Ascending aorta (tissue), 2 donors: ENCODE results near the gene RIMS1. TPM values are rescaled to one million over a fixed set of nuclear protein-coding genes. Genes with fewer than 3 reads are reported as not detected.

ENCODE experiments used
- DNase-seq, 2 donors: peaks; one replicate each; pipeline ENCODE4 v3.0.0-alpha.2; 2019; ENCODE audit warnings: low spot score in 2 of 2
- H3K27ac ChIP-seq, 2 donors: fragments of 200-600 bp; sonication (generic); one replicate each; pipeline ENCODE4 v1.5.1; 2016 to 2017; ENCODE audit warnings: mild to moderate bottlenecking in 1 of 2
- H3K27me3 ChIP-seq: fragments of 200-600 bp; sonication (generic); one replicate; pipeline ENCODE4 v1.5.1; 2017
- H3K36me3 ChIP-seq, 2 donors: fragments of 200-600 bp; sonication (generic); one replicate each; pipeline ENCODE4 v1.5.1; 2016
- H3K4me1 ChIP-seq, 2 donors: fragments of 200-600 bp; sonication (generic); one replicate each; pipeline ENCODE4 v1.5.1; 2016 to 2017; ENCODE audit warnings: mild to moderate bottlenecking in 1 of 2
- H3K4me3 ChIP-seq, 2 donors: fragments of 200-600 bp; sonication (generic); one replicate each; pipeline ENCODE4 v1.5.1; 2016 to 2017; ENCODE audit warnings: mild to moderate bottlenecking in 1 of 2
- H3K9me3 ChIP-seq, 2 donors: fragments of 200-600 bp; sonication (generic); one replicate each; pipeline ENCODE4 v1.5.1; 2016
- CTCF ChIP-seq, 3 experiments: fragments of 200-600 bp in 2 of 3; fragments of 450-650 bp in 1 of 3; sonication (generic) in 2 of 3; IDR thresholded peaks; one replicate each; pipeline ENCODE4 v1.5.1; 2016 to 2019; ENCODE audit warnings: antibody characterized with exemption in 3 of 3, mild to moderate bottlenecking in 1 of 3, moderate library complexity in 1 of 3
- intact Hi-C: fragments of 100-400 bp; cut with DNase I; formaldehyde crosslinking; loops from one replicate; pipeline ENCODE4 v1.15.1; 2023
- total RNA-seq: library from RNA; depleted of rRNA; stranded (reverse); fragments of >200 nt; gene quantifications from one replicate; pipeline ENCODE4 v1.1.0, GENCODE V29; 2016

The RIMS1 gene
- total RNA-seq, 1 donor from 2014 or later: not detected

- Histone ChIP-seq H3K9me3 (no peaks in the 10 kb centered on the region), H3K27me3 (no peaks in the 10 kb centered on the region), H3K4me3 (no peak overlapping the region), H3K27ac (no peak overlapping the region), H3K4me1 (no peaks in the 10 kb centered on the region), H3K36me3 (no peaks in the 10 kb centered on the region)
- no peak for TF ChIP-seq CTCF (IDR thresholded peaks at IDR 0.05)
- intact Hi-C loops: no loop called here
- no peak for DNase-seq
Measured at GRCh38 chr6:72022830-72023229, 136.5 kb downstream of the RIMS1 start.

DNA sequence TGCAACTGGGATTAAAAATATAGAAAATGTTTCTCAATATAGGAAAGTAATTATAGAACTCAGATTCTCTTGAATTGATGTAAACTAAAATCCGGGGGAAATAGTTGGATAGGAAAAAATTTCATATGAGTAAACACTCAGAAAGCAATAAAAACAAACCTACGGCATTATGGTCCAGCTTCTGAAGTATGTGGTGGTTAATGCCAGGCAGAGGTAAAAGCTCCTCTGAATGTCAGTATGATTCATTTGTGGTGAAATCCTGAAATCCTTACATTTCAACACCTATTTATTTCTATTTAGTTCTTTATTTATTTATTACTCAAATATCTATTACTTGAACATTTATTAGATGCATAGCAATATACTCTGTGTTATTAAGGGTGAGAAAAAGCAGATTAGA is 145.1 kb downstream of the RIMS1 start:
- intact Hi-C loops: no loop called here
- no peak for DNase-seq

DNA sequence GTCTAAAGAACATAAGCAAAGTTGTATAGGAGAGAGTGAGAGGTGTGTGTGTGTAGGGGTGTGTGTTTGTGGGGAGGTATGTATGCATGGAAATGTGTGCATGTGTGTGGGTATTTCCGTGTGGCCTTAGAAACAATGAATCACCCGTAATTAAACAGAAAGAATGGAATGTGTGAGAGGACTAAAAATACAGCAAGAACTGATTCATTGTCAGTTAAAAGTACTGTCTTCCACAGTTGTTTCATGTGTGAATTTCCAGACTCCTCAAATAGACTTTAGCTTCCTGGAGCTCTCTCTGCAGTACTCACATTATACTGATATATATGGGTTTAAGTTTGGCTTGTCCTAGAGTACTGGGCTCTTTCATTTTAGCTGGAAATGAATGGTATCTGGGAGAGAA is 145.7 kb downstream of the RIMS1 start:
- intact Hi-C loops: no loop called here
- Histone ChIP-seq H3K27me3 (no peaks in the 10 kb centered on the region), H3K4me3 (no peak overlapping the region), H3K27ac (no peak overlapping the region), H3K9me3 (no peaks in the 10 kb centered on the region), H3K36me3 (no peaks in the 10 kb centered on the region), H3K4me1 (no peaks in the 10 kb centered on the region)
- DNase-seq: no peak
- no peak for TF ChIP-seq CTCF (IDR thresholded peaks at IDR 0.05)

More for the DNA sequence above, 145.1 kb downstream of the RIMS1 start:
- Histone ChIP-seq H3K9me3 (no peaks in the 10 kb centered on the region), H3K27ac (no peak overlapping the region), H3K36me3 (no peaks in the 10 kb centered on the region), H3K4me3 (no peak overlapping the region), H3K4me1 (no peaks in the 10 kb centered on the region), H3K27me3 (no peaks in the 10 kb centered on the region)
- no peak for TF ChIP-seq CTCF (IDR thresholded peaks at IDR 0.05)

DNA sequence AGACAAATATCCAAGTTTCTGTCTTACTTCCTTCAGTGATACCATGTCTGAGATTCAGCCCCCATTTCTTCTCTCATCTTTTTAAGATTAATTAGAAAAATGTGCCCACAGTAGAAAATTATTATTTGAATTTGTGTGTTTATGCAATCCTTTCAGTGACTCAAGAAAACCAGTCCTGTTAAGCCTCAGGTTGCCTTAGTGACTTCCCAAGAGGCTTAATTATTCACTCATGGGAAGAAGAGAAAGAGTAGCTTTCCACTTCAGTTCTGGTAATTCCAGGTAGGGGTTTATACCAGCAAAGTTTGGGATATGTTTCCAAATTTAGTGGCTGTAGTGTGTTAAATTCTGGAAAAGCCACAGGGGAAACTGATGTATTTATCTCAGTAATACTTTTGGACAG is 149.1 kb downstream of the RIMS1 start:
- Histone ChIP-seq H3K27ac (no peak overlapping the region), H3K27me3 (no peaks in the 10 kb centered on the region), H3K4me3 (no peak overlapping the region), H3K9me3 (no peaks in the 10 kb centered on the region), H3K4me1 (no peaks in the 10 kb centered on the region), H3K36me3 (no peaks in the 10 kb centered on the region)
- no peak for DNase-seq
- intact Hi-C loops: loop anchor here (5.0 kb wide), 1 partner anchor 498 kb away; no protein-coding TSS in a partner anchor
- TF ChIP-seq CTCF (IDR thresholded peaks at IDR 0.05): no peak

GRCh38 chr6:72035966-72036365 is 149.6 kb downstream of the RIMS1 start:
- Histone ChIP-seq H3K4me1 (no peaks in the 10 kb centered on the region), H3K9me3 (no peaks in the 10 kb centered on the region), H3K4me3 (no peak overlapping the region), H3K27me3 (no peaks in the 10 kb centered on the region), H3K36me3 (no peaks in the 10 kb centered on the region), H3K27ac (no peak overlapping the region)
- TF ChIP-seq CTCF (IDR thresholded peaks at IDR 0.05): no peak
- intact Hi-C loops: loop anchor here (5.0 kb wide), 1 partner anchor 499 kb away; no protein-coding TSS in a partner anchor
- DNase-seq: no peak

GRCh38 chr6:72037006-72037405 is 150.7 kb downstream of the RIMS1 start:
- Histone ChIP-seq H3K27me3 (no peaks in the 10 kb centered on the region), H3K4me1 (no peaks in the 10 kb centered on the region)
- intact Hi-C loops: loop anchor here (5.0 kb wide), 1 partner anchor 500 kb away; no protein-coding TSS in a partner anchor

More at GRCh38 chr6:72037006-72037405, 150.7 kb downstream of the RIMS1 start:
- no peak for DNase-seq
- Histone ChIP-seq H3K27ac (no peak overlapping the region), H3K9me3 (no peaks in the 10 kb centered on the region), H3K36me3 (no peaks in the 10 kb centered on the region), H3K4me3 (no peak overlapping the region)
- no peak for TF ChIP-seq CTCF (IDR thresholded peaks at IDR 0.05)
